Measurements from ENCODE around the gene UBAP2.
"Not testable (repeated sequence)": the region's sequence is repeated elsewhere in the genome, so short reads cannot be mapped to it uniquely, and the experiment has no call there.

The UBAP2 gene

DNA sequence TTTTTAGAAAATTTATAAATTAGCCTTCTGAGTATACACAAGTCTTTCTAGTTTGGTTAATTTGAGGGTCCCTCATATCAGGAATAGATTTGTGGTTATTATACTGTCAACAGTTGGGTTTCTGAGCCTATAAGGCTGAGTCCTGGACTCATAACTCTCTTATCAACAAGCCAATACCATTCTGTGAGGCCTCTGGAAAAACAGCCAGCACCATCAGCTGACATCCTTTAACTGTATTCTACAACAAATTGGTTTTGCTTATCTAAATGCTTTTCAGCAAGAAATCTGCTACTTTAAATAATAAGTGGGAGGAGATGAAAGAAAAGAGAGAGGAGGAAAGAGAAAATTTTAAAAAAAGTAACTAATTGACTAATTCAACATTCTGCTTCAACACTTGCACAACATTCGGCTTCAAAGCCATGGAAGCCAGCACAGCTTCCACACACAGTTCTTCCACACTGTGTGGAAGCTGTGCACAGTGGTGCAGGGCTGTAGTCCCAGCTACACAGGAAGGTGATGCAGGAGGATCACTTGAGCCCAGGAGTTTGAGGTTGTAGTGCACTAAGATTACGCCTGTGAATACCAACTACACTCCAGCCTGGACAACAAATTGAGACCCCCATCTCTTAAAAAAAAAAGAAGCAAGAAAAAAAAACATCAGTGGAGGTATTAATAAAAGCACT lies 84.5 kb downstream of the UBAP2 start:
- DNase-seq = no peak

DNA sequence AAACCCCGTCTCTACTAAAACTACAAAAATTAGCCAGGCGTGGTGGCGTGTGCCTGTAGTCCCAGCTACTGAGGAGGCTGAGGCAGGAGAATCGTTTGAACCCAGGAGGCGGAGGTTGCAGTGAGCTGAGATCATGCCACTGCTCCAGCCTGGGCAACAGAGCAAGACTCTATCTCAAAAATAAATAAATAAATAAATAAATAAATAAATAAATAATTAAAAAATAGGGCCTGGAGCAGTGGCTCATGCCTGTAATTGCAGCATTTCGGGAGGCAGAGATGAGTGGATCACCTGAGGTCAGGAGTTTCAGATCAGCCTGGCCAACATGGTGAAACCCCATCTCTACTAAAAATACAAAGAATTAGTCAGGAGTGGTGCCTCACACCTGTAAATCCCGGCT lies 86.2 kb downstream of the UBAP2 start:
- not testable (repeated sequence) for DNase-seq

DNA sequence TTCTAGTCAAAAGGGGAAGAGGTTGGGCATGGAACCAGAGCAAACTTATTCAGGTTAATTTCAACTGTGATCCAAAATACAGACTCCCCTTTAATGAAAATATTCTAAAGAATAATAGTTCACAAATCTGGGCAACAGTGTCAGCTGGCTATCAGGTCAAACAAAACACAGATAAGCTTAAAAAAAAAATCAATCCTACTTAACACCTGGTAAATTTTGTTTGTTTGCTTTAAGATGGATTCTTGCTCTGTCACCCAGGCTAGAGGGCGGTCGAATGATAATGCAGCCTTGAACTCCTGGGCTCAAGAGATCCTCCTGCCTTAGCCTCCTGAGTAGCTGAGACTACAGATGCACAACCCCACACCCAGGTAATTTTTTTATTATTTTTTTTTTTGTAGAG lies 89.0 kb downstream of the UBAP2 start:
- DNase-seq = no peak

DNA sequence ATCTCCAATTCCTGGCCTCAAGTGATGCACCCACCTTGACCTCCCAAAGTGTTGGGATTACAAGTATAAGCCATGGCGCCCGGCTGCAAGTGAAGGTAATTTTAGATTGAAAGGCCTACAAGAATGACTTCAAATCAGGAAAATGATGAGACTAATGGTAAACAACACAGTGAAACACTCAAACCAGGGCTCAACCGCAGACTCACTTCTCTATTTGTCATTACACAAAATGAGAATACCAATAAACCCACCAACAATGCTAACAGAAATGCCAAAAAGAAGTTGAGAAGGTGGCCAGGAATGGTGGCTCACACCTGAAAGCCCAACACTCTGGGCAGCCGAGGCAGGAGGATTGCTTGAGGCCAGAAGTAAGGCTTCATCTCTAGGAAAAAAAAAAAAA lies 92.1 kb downstream of the UBAP2 start:
- DNase-seq = no peak

DNA sequence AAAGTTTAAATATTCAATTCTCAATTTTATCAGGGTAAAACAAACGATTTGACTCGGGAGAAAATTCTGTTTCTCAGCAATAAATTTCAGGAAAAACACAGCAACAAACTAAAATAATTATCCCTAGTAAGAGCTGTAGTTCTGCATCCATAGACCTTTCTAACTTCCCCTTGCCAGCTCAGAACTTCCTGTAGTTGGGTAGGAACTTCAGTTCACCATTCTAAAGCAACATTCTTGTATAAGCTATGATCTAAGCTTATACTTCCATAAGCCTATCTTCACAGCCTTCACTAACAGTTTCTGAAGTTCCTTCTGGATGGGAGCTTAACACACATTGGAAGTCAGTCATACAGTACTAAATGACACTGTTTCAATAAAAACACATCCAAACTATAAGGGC lies 96.6 kb downstream of the UBAP2 start:
- no peak for DNase-seq

DNA sequence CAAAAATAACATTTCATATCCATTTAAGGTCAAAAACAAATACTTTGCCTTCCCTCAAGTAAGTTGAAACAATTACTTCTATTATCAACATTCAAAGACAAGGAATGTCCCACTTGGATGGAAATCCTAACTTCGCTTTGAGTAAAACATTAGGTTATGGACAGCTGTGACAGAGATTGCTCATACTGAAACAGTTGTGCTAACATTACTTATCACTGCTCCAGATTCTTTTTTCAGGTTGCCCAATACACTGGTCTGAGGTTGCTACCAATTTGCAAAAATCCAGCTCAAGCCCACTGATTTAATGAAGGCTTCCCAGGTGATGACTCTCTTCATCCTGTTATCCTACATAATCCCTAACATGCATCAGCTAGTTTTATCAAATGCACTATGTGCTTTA lies 98.3 kb downstream of the UBAP2 start:
- DNase-seq = no peak

DNA sequence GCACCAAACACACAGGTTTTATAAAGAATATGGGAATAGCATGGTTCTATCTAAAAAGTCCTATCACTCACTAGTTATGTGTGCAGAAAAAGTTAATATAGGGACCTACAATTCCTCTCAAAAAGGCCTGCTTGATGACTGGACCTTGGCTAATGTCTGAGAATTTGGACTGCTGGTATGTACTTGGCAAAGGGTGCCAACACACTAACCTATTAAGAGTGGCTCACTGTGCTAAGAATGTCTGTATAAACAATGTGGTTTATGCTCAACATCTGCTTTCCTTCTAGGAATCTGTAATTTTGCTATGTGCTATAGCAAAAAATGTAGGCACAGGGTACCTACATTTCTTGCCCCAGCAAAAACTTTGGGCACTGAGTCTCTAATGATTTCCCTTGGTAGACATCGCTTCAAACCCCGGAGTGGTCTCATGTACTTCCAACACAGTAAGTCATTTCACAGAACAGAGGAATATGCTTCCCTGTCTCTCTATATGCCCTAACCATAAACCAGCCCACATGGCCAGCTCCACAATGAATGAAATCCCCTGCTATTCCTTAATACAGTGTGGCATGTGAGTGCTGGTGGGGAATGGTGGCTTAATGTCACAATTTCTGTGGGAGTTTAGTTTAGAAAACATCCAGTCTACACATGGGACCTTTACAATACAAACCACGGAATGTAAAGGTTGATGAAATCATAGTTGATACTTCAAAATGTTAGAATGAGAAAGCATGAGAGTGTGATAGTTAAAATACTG lies 101.7 kb downstream of the UBAP2 start:
- peak; percentile 97 for DNase-seq

DNA sequence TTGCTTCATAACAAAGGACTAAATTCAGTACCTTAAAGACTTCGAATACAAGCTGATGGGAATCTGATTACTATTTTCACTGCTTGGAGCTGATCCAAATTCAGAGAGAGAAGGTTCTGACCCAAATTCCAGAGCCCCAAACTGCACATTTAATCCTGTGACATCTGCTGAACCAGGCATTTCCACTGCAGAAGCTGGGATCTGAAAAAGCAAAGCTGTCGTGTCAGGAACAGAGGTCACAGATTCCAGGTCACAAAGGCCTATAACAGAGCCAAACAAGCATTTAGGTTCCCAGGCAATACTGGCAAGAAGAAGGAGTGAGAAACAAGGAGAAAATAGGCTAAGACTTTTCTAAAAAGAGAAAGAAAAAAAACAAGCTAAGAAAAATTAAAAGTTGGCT lies 105.3 kb downstream of the UBAP2 start:
- no peak for DNase-seq

DNA sequence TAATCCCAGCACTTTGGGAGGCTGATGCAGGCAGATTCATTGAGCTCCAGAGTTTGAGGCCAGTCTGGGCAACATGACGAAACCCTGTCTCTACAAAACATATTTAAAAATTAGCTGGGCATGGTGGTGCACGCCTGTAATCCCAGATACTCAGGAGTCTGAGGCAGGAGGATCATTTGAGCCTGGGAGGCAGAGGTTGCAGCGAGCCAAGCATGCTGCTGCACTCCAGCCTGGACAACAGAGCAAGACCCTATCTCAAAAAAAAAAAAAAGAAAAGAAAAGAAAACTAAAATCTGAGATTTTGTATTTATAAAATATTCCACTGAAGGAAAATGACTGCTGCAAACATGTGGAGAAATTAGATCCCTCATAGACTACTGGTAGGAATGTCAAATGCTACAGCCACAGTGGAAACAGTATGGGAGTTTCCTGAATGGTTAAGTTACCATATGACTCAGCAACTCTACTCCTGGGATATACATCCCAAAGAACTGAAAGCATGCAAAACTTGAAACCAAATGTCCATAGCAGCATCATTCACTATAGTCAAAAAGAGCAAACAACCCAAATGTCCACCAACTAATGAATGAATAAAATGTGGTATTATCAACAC lies 106.1 kb downstream of the UBAP2 start:
- peak; percentile 89 for DNase-seq

DNA sequence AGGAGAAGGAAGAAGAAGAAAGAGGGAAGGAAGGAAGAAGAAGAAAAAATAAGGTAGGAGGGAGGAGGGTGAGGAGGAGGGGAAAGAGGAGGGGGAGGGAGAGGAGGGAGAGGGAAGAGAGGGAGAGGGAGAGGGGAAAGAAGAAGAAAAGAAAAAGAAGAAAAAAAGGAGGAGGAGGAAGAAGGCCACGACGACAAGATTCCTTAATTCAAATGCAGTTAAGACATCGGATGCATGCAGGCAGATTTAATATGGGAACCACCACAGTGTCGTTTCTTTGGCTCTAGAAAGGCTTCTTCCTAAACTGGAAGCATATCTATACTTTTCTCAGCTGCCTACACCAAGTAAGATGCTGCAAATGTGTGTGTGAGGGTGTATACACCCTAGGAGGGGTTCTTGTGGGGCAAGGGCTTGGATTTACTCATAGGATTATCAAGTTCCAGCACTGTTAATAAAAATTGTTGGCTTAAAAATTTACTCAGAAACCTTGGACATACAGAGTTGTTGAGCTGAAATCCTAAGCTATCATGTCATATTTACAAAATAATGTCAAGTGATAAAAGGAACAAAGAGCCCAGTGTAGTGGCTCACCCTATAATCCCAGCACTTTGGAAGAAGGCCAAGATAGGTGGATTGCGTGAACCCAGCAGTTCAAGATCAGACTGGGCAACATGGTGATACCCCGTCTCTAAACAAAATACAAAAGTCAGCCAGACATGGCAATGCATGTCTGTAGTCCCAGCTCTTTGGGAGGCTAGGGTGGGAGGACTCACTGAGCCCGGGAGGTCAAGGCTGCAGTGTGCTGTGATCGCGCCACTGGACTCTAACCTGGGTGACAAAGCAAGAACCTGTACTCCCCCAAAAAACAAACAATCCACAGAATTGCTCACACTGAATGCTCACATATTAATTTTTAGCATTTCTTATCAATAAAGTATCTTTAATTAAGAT lies 108.5 kb downstream of the UBAP2 start:
- no peak for DNase-seq

DNA sequence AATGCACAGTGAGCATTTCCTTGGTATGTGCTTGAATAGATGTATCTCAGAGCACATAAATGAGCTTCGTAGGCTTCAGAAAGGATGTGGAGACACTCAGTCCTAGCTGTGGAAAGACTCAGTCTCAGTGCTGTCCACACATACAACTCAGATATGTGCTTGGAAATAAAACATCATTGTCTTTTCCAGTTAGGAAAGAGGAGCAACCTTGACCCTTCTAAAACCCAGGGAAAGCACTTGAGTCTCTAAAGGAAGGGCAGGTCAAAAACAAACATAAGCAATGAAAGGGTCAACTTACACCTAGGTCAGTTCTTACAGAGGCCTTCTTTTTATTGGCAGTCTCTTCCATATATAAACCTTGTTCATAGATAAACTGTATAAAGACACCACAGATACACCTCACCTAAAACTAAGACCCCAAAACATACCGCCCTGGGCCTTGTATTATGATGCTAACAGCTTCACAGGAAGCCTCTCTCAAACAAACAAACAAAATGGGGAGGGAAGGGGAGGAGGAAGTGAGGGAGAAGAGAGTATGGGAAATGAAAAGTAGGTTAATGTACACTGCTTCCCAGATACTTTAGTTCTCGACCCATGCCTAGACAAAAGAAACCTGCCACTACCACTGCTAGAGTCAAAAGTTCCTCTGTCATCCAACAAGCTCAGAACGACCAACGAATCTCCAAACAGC lies 114.4 kb downstream of the UBAP2 start:
- no peak for DNase-seq

DNA sequence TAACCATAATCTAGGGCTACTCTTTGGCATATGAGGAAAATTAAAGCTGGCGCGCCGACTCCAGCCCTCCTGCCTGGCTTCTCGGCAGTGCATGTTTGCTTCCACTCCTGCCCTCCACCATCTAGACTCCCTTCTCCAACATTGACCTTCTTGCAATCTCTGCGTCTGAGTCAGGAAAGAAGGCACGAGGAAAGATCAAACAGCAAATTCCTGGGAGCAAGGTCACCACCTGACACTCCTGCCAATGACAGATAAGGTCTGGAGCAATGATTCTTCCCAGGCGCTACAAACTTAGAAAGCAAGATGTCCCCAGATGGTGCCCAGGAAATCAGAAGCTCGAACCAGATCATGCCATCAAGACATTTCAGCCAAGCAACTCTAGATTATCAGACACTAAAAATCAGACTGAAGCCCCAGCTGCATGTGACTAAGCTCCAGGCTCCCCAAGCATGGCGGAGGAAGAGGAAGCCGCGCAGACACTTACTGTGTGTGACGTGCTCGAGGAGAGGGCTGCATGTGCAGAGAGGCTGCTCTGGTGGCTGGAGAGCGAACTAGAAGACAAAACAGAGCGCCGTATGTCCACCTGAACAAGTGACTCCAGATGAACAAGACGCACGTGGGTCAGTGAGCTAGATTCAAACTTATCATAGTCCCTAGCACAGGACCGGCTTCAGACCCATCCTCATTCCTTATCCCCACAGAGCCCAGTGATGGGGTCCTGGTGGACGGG lies 116.4 kb downstream of the UBAP2 start:
- DNase-seq = no peak

DNA sequence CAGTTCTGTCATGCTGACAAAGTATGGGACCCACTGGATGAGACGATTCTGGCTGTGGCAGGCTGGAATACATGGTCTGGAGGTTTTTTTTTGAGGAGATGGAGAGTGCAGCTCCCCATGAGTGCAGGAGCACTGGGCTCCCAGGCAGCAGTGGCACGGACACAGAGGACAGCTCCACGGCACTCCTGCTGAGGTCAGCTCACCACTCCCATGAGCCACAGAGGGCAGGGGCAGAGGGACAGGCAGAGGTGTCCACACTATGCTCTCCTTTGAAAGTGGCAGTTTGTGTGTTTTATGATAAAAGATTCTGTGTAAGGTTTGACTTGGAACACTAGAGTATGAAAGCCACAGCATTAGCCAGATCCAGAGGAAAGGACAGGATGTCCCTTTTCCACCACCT lies 117.4 kb downstream of the UBAP2 start:
- DNase-seq = no peak

DNA sequence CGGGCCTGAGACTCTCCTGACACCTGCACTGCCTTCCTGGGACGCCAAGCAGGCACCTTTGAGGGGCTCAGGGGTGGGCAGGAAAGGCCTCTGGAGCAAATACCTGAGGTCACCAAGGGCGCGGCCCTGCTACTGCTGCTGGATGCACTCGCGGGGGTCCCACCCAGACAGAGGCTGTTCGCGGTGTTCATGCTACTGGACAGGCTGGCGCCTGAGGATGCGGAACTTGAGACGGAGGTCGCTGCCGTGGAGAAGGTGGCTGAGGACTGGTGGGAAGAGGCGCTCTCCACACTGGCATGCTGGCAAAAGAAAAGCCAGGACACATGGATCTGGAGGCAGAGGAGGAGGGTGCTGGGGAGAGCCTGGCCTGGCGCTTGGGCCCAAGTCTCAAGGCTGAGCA lies 121.0 kb downstream of the UBAP2 start:
- no peak for DNase-seq

DNA sequence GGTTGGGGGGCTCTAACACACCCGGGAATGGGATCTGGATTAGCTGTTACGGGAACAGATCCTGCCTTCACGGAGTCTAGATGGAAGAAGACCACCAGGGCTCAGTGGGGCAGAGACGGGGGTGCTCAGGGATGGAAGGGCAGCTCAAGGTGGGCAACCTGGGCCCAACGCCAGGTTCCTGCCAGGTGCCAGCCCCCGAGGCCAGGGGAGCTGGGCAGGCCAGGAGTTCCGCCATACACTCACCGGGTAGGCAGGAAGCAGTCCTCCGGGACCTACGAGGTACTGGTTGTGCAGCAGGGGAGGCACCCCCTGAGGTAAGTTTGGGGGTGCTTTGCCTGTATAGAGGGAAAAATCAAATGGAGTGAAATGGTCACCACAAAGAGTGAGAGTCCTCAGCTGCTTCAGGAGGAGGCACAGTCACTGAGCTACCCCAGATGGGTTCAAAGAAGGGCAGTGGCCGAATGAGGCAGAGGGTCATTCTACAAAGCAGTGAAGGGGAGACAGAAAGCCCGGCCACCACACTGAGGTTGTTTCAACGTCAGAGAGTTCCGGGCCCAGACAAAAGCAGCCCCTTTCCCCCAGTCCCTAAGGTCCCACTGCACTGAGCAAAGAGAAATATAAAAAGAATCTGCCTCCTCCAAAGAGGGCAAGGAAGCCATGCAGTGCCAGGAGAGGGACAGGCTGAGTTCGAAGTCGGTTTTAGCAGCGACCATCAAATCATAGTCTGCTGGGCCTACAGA lies 121.8 kb downstream of the UBAP2 start:
- no peak for DNase-seq

DNA sequence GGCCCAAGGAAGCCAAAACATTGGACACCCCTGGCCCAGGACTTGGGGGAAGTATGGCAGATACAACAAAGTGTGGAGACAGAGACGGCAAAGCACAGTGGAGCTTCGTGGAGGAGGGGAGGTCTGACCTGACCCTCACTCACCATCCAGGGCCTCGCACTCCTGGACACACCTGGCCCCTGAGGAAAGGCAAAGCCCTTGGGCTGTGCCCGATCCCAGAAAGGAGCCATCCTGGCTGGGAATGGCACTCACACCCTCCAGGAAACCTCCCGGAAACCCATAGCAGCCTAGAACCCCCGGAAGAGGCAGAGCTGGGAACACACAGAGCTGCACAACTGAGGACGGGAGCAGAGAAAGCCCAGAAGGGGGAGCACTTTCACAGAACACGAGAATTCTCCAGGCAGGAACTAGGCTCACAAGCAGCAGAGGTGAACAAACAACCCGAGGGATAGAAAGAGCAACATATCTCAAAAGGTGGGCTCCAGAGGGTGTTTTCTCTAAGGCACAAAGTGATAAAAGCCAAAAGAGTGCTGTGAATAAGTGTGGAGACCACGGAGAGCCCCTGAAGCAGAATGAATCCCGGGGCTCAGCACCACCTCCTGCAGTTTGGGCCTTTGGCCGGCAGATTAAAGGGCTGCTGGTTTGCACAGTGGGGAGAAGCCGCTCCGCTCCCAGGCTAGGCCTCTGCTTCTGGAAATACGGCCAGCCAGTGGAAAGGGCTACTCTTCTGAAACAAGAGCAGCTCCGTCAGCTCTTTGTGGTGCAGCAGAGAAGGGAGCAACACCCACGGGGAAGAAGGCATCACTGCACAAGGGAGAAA lies 123.5 kb downstream of the UBAP2 start:
- peak; percentile 47 for DNase-seq

DNA sequence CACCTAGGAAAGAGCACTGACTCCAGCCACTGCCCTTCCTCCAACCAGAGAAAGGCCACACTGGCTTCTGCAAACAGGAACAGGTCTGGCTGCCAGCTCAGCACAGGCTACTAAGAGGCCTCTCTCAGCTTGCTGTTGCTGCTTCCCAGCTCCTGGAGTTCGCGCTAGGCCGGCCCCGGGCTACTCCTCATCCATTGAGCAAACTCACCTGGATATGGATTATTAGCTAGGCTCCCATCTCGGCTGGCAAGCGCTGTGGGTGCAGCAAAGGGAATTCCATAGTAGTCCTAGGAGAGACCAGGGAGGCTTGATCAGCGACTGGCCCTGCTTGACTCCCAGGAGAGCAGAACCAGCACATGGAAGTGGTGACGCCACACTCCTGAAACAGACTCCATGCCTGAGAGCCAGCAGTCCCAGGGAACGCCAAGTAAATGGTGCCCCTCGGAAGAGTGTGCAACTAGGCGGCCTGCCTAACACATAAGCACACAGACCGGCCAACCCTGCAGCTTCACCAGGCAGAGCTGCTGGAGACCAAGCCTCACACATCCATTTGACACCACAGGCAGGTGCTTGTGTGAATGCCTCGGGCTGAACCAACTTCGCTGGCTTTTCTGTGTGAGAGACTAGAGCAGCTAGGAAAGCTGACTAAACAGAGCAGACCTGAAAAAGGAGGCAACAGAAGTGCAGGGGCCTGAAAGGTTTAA lies 124.5 kb downstream of the UBAP2 start:
- no peak for DNase-seq

DNA sequence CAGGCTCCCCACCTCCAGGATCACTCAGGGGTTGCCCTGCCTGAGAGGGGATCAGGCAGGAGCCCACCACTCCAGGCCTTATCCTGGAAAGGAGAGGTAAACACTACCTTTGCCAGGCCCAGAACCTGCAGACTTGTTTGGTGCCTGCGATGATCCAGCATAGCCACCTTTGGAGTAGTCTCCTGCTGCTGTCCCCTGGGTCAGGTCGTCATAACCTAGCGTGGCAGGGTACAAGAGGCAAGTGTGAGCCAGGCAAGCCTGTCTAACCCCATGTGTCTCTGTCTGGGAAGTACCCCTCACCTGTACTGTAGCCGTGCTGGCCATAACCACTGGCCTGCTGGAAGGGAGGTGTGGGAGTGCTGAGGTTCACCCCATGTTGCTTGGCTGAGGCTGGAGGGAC lies 125.6 kb downstream of the UBAP2 start:
- no peak for DNase-seq
